A172 (cell line): ENCODE data around the gene DAB1. TPM values are rescaled to one million over a fixed set of nuclear protein-coding genes. Genes with fewer than 3 reads are reported as not detected.

ENCODE experiments used
- DNase-seq: peaks from one replicate; pipeline ENCODE4 v3.0.0-alpha.2; 2015; ENCODE audit warnings: low spot score
- total RNA-seq: library from RNA; depleted of rRNA; stranded (reverse); fragments of >200 nt; shearing (Covaris generic); gene quantifications from 2 replicates; pipeline ENCODE4 v1.2.3, GENCODE V29; 2014

The DAB1 gene
- total RNA-seq, 1 experiment from 2014 or later, result not detected

- no peak for DNase-seq
Observed at GRCh38 chr1:57163789-57164188, 260.1 kb downstream of the DAB1 start.

- no peak for DNase-seq
Observed at GRCh38 chr1:57163325-57163724, 260.5 kb downstream of the DAB1 start.

GRCh38 chr1:57162607-57163261 lies 261.1 kb downstream of the DAB1 start:
- DNase-seq, result no peak

GRCh38 chr1:57160594-57160993 lies 263.3 kb downstream of the DAB1 start:
- no peak for DNase-seq

- no peak for DNase-seq
Observed at GRCh38 chr1:57158604-57158998, 265.3 kb downstream of the DAB1 start.

- DNase-seq, result no peak
Observed at GRCh38 chr1:57157818-57158603, 265.8 kb downstream of the DAB1 start.

GRCh38 chr1:57156907-57157306 lies 267.0 kb downstream of the DAB1 start:
- no peak for DNase-seq

- DNase-seq, result no peak
Observed at GRCh38 chr1:57146100-57146499, 277.8 kb downstream of the DAB1 start.

- no peak for DNase-seq
Observed at GRCh38 chr1:57142999-57143398, 280.9 kb downstream of the DAB1 start.

GRCh38 chr1:57142169-57142568 lies 281.7 kb downstream of the DAB1 start:
- no peak for DNase-seq

GRCh38 chr1:57138432-57139078 lies 285.3 kb downstream of the DAB1 start:
- DNase-seq, result no peak

GRCh38 chr1:57137980-57138379 lies 285.9 kb downstream of the DAB1 start:
- DNase-seq, result no peak

GRCh38 chr1:57134803-57135202 lies 289.1 kb downstream of the DAB1 start:
- DNase-seq, result no peak

- no peak for DNase-seq
Observed at GRCh38 chr1:57133686-57134085, 290.2 kb downstream of the DAB1 start.

GRCh38 chr1:57132993-57133622 lies 290.8 kb downstream of the DAB1 start:
- DNase-seq, result no peak

GRCh38 chr1:57131701-57132394 lies 292.0 kb downstream of the DAB1 start:
- DNase-seq, result no peak

- DNase-seq, result no peak
Observed at GRCh38 chr1:57131257-57131656, 292.6 kb downstream of the DAB1 start.

GRCh38 chr1:57129865-57130264 lies 294.0 kb downstream of the DAB1 start:
- DNase-seq, result no peak

- no peak for DNase-seq
Observed at GRCh38 chr1:57127976-57128375, 295.9 kb downstream of the DAB1 start.

- DNase-seq, result no peak
Observed at GRCh38 chr1:57124768-57125446, 299.0 kb downstream of the DAB1 start.

GRCh38 chr1:57124170-57124569 lies 299.7 kb downstream of the DAB1 start:
- DNase-seq, result no peak
